Activated CD4-positive, alpha-beta T cell treated with anti-CD3 and anti-CD28 coated beads, Interleukin-2, amount 50 U/mL, for 24 hours (primary cell): ENCODE measurements around the gene TOGARAM1.
"Not testable (repeated sequence)": the region's sequence is repeated elsewhere in the genome, so short reads cannot be mapped to it uniquely, and the experiment has no call there.

Experiments
- DNase-seq, 2 donors: peaks; one replicate each; pipeline ENCODE4 v3.0.0-alpha.2; 2020; ENCODE audit warnings: low read depth in 1 of 2, low spot score in 1 of 2

The TOGARAM1 gene

GRCh38 chr14:45039390-45039789 lies 77.4 kb downstream of the TOGARAM1 start:
- no peak for DNase-seq

DNA sequence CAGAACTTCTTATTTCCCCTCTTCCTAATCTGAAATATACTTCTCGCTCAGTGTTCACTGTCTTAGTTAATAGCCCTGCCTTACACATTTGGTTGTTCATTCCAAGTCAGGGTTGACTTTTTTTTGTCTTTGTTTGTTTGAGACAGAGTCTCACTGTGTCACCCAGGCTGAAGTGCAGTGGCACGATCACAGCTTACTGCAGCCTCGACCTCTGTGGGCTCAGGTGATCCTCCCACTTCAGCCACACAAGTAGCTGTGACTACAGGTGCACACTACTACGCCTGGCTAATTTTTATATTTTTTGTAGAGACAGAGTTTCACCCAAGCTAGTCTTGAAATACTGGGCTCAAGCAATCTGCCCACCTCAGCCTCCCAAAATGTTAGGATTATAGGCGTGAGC lies 79.7 kb downstream of the TOGARAM1 start:
- no peak for DNase-seq

DNA sequence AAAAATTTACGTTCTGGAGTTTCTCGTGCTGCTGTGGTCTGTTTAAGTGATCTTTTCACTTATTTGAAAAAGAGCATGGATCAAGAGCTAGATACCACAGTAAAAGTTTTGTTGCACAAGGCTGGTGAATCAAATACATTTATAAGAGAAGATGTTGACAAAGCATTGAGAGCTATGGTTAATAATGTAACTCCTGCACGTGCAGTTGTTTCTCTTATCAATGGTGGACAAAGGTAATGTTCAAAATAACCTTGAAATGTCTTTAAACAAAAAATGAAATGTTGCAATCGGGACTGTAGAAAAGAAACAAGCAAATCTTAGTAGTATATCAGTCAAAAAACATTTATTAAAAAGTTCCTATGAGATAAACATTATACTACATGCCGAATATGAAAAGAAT lies 82.6 kb downstream of the TOGARAM1 start:
- no peak for DNase-seq

DNA sequence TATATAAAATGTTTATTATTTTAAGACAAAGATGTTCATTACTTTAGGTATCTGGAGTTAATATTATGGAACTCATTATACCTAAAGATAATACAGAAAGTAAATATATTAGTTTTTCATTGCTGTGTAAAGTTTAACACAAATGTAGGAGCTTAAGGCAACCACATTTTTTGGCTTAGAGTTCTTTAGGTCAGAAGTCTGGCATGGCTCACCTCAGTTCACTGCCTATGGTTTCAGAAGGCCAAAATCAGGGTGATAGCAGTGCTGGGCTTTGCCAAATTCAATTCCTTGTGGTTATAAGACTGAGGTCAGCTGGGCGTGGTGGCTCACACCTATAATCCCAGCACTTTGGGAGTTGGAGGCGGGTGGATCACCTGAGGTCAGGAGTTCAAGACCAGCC lies 86.4 kb downstream of the TOGARAM1 start:
- DNase-seq, result no peak

GRCh38 chr14:45051180-45051579 lies 89.2 kb downstream of the TOGARAM1 start:
- DNase-seq, result no peak

DNA sequence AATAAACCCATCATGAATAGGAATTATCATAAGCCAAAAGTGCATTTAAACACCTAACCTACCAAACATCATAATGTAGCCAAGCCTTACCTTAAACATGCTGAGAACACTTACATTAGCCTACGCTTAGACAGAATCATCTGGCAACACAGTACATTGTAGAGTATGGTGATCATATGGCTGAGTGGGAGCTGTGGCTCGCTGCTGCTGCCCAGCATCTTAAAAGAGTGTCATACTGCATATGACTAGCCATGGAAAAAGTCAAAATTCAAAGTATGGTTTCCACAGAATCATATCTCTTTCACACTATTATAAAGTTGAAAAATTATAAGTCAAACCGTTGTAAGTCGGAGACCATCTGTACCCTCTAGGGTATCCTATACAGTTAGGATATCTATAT lies 89.9 kb downstream of the TOGARAM1 start:
- no peak for DNase-seq

DNA sequence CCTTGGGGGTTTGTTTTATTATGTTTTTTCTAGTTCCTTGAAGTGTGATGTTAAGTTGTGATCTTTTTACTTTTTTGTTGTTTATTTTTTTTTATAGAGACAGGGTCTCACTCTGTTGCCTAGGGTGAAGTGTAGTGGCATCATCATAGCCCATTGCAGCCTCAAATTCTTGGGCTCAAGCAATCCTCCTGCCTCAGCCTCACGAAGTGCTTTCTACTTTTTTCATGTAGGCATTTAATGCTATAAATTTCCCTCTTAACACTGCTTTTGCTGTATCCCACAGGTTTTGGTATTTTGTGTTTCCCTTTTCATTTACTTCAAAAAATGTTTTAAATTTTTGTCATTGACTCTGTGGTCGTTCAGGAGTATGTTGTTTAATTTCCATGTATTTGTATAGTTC lies 95.4 kb downstream of the TOGARAM1 start:
- no peak for DNase-seq

- no peak for DNase-seq
Observed at GRCh38 chr14:45057881-45058364, 95.9 kb downstream of the TOGARAM1 start.

- no peak for DNase-seq
Observed at GRCh38 chr14:45060551-45060950, 98.6 kb downstream of the TOGARAM1 start.

- DNase-seq, result no peak
Observed at GRCh38 chr14:45065540-45065939, 103.5 kb downstream of the TOGARAM1 start.

DNA sequence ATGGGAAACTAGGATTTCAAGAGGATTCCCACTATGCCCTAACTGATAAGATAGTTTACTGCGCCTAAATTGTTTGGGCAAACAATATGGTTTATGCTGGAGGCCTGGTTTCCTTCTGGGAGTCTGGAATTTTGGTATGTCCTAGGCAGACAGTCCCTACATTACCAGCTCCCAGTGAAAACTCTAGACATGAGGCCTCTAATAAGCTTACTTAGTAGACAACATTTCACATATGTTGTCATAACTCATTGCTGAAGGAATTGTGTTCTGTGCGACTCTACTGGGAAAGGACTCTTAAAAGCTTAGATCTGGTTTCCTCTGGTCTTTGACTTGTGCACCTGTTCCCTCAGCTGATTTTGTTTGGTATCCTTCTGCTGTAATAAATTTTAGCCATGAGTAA lies 104.0 kb downstream of the TOGARAM1 start:
- DNase-seq, result no peak

DNA sequence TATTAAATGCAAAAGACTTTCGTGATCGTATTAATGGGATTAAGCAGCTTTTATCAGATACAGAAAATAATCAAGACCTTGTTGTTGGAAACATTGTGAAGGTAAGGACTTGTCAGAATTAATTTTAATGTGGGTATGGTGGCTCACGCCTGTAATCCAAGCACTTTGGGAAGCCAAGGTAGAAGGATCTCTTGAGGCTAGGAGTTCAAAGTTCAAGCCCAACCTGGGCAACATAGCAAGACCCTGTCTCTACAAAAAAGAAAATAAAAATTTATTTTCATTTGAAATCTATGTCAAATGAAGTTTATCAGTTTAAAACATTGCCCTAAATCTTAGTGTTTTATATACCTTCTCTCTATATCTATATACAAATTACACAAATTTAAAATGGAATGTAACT lies 104.7 kb downstream of the TOGARAM1 start:
- no peak for DNase-seq

DNA sequence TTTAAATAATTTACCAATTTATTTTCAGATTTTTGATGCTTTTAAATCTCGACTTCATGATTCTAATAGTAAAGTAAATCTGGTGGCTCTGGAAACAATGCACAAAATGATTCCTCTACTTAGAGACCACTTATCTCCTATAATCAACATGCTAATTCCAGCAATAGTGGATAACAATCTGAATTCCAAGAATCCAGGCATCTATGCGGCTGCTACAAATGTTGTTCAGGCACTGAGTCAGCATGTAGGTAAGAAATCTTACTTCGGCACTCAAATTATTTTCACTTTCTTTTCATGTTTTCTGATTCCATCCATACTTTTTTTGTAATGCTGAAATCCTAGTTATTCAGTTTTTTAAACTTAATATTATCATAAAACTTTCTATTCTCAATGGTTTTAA lies 106.4 kb downstream of the TOGARAM1 start:
- DNase-seq, result no peak

GRCh38 chr14:45070215-45070614 lies 108.2 kb downstream of the TOGARAM1 start:
- DNase-seq, result no peak

DNA sequence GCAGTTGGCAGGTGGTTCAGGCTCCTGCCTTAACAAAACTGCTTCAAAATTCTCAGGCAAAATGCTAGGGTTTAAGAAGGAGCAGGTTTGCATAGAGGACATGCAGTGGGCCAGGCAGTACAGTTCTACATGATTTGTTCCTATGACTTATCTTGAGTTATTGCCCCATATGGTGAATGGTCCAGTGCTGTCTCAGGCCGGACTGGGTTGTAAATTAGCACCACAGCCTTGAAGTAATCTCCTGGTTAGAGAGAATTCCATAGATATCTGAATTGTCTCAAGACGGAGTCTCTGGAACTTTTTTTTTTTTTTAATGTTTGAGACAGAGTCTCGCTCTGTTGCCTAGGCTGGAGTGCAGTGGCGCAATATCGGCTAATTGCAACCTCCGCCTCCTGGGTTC lies 110.1 kb downstream of the TOGARAM1 start:
- no peak for DNase-seq

DNA sequence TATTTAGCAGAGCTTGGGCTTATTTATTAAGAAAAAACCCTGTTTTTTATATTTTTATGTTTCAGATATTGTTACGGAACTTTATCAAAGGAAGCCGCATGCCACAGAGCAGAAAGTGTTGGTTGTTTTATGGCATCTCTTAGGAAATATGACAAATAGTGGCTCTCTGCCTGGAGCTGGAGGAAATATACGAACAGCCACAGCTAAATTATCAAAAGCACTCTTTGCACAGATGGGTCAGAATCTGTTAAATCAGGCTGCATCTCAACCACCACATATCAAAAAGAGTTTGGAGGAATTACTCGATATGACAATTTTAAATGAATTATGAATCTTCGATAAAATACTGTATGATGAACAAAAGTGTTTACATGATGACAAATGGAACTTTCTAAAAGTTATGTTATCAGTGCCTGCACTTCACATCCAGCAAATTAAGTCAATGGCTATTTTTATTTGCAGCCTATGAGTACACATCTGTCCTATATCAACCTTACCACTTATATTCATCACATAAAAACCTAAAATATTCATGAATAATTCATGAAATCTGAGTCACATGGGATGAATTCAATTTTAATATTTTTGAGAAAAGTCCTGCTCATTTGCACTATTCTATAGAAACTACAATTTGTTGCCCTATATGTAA lies 111.4 kb downstream of the TOGARAM1 start:
- DNase-seq, result no peak

GRCh38 chr14:45078323-45078722 lies 116.3 kb downstream of the TOGARAM1 start:
- DNase-seq, result no peak

DNA sequence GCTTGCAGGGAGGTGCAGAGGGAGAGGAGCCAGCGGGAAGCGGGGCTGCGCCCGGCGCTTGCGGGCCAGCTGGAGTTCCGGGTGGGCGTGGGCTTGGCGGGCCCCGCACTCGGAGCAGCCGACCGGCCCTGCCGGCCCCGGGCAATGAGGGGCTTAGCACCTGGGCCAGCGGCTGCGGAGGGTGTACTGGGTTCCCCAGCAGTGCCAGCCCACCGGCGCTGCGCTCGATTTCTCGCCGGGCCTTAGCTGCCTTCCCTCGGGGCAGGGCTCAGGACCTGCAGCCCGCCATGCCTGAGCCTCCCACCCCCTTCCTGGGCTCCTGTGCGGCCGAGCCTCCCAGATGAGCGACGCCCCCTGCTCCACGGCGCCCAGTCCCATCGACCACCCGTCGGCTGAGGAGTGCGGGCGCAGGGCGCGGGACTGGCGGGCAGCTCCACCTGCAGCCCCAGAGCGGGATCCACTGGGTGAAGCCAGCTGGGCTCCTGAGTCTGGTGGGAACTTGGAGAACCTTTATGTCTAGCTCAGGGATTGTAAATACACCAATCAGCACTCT lies 118.5 kb downstream of the TOGARAM1 start:
- not testable (repeated sequence) for DNase-seq

DNA sequence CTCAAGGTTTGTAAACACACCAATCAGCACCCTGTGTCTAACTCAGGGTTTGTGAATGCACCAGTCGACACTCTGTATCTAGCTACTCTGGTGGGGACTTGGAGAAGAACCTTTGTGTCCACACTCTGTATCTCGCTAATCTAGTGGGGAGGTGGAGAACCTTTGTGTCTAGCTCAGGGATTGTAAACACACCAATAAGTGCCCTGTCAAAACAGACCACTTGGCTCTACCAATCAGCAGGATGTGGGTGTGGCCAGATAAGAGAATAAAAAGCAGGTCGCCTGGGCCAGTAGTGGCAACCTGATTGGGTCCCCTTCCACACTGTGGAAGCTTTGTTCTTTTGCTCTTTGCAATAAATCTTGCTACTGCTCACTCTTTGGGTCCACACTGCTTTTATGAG lies 119.1 kb downstream of the TOGARAM1 start:
- not testable (repeated sequence) for DNase-seq

- no peak for DNase-seq
Observed at GRCh38 chr14:45082420-45082819, 120.4 kb downstream of the TOGARAM1 start.

- no peak for DNase-seq
Observed at GRCh38 chr14:45083617-45083975, 121.6 kb downstream of the TOGARAM1 start.

GRCh38 chr14:45083976-45084722 lies 122.2 kb downstream of the TOGARAM1 start, which contains the start of gene PRPF39:
Gene PRPF39 (plus strand): TSS chr14:45084116. CDS start chr14:45095240, 11,124 bp downstream.
- peak; percentile 92 to 94 for DNase-seq
